Transverse colon (tissue), 4 donors: Measurements from ENCODE around the gene DGKE. TPM values are rescaled to one million over a fixed set of nuclear protein-coding genes. Genes with fewer than 3 reads are reported as not detected.

Experiments
- DNase-seq: peaks from one replicate; pipeline ENCODE4 v3.0.0-alpha.2; 2019
- H3K27ac ChIP-seq, 4 donors: fragments of 200-600 bp; sonication (generic); 2 replicates each; pipeline ENCODE4 v1.5.1; 2016 to 2018; ENCODE audit warnings: inconsistent platforms in 4 of 4
- H3K27me3 ChIP-seq: fragments of 200-600 bp; sonication (generic); 2 replicates; pipeline ENCODE4 v1.5.1; 2017; ENCODE audit warnings: inconsistent platforms
- H3K36me3 ChIP-seq, 4 donors: fragments of 200-600 bp; sonication (generic); 2 replicates each; pipeline ENCODE4 v1.5.1; 2017 to 2019; ENCODE audit warnings: inconsistent platforms in 4 of 4
- H3K4me1 ChIP-seq, 4 donors: fragments of 200-600 bp; sonication (generic); 2 replicates each; pipeline ENCODE4 v1.5.1; 2017 to 2020; ENCODE audit warnings: inconsistent platforms in 4 of 4
- H3K4me3 ChIP-seq, 4 donors: fragments of 200-600 bp; sonication (generic); 1 replicate in 1 of 4; 2 replicates in 3 of 4; pipeline versions ENCODE4 v1.5.1 to v1.6.1; 2017 to 2019; ENCODE audit warnings: inconsistent platforms in 4 of 4
- H3K9me3 ChIP-seq, 2 donors: fragments of 200-600 bp; sonication (generic); 2 replicates each; pipeline ENCODE4 v1.5.1; 2017 to 2019; ENCODE audit warnings: inconsistent platforms in 2 of 2
- CTCF ChIP-seq, 5 experiments: fragments of 200-600 bp in 3 of 5; fragments of 450-650 bp in 2 of 5; sonication (generic) in 3 of 5; IDR thresholded peaks; 1 replicate in 2 of 5; 2 replicates in 3 of 5; pipeline ENCODE4 v1.5.1; 2016 to 2017; ENCODE audit warnings: antibody characterized with exemption in 5 of 5, inconsistent platforms in 3 of 5, mild to moderate bottlenecking in 2 of 5, moderate library complexity in 1 of 5
- EP300 ChIP-seq: sonication (generic); formaldehyde crosslinking; IDR thresholded peaks from one replicate; pipeline ENCODE4 v1.6.1; 2017; ENCODE audit warnings: antibody characterized with exemption, low read depth
- POLR2A ChIP-seq: fragments of 450-650 bp; IDR thresholded peaks from one replicate; pipeline ENCODE4 v1.6.1; 2016; ENCODE audit warnings: antibody characterized with exemption, mild to moderate bottlenecking, moderate library complexity
- POLR2AphosphoS5 ChIP-seq, 3 donors: sonication (generic); formaldehyde crosslinking; IDR thresholded peaks; one replicate each; pipeline ENCODE4 v1.6.1; 2016; ENCODE audit warnings: antibody characterized with exemption in 3 of 3
- WGBS, 2 donors: methylation state at CpG; one replicate each; pipeline ENCODE4 v1.1.5; 2018; ENCODE audit warnings: low coverage in 1 of 2; 5-methylcytosine and 5-hydroxymethylcytosine counted together
- in situ Hi-C, 4 donors: fragments of 200-750 bp; cut with MboI; loops; one replicate each; pipeline versions ENCODE4 v1.15.0 to v1.15.1; 2017; ENCODE audit warnings: low sequenced_read_pairs in 3 of 4, low pct_ligation_motif_present in 1 of 4, low pct_unique_long_range_greater_than_20kb in 1 of 4
- intact Hi-C: fragments of 100-400 bp; cut with DNase I; formaldehyde crosslinking; loops from one replicate; pipeline ENCODE4 v1.15.1; 2023; ENCODE audit warnings: low total_unique reads
- total RNA-seq, 4 donors: library from RNA; depleted of rRNA; stranded (reverse); fragments of >200 nt; gene quantifications; one replicate each; pipeline ENCODE4 v1.1.0, GENCODE V29; 2016

Gene DGKE
- total RNA-seq, 4 donors from 2014 or later = 2.6 to 35.9 (median 11.4) TPM

DNA sequence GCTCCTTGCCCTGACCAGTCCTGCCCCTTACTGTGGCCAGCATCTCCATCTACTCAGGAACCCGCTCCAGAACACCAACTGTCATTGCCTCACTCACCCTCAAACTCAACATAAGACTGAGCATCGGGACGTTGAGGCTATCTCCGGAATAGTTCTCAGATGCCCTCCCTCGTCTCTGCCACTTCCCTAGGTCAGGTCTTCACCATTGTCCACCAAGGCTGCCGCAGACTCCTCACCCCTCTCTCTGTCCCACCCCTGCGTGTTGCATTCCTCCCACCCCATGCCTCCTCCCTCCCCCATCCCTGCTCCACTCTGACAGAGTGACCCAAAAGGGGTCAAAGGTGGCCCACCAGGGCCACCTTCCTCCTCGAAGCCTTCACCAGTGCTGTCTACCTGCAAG is 37.4 kb upstream of the DGKE start:
- TF ChIP-seq POLR2AphosphoS5 (IDR thresholded peaks at IDR 0.05) (no peak), EP300 (no peak), CTCF (IDR thresholded peaks at IDR 0.05) (no peak), POLR2A (no peak)
- no peaks in the 10 kb centered on the region for H3K36me3 ChIP-seq

DNA sequence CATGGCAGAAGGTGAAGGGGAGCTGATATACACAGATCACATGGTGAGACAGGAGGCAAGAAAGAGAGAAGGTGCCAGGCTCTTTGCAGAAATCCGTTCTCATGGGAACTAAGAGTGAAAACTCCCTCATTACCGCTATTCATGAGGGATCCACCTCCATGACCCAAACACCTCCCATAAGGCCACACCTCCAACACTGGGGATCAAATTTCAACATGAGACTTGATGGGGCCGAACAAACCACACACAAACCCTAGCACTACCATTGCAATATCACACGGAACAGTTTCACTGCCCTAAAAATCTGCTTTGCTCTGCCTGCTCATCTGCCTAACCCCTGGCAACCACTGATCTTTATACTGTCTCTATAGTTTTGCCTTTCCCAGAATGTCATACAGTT is 35.0 kb upstream of the DGKE start:
- in situ Hi-C loops = no loop called here
- no peaks in the 10 kb centered on the region for H3K9me3 ChIP-seq
- no peak overlapping the region for H3K4me3 ChIP-seq
- 78% methylated on average over 4 of the region's 4 CpGs; no CpG with 5 or more reads in 1 of the 2 donors for WGBS, 2 donors
- intact Hi-C loops = no loop called here
- H3K27ac ChIP-seq = no peak overlapping the region
- no peak for DNase-seq
- H3K4me1 ChIP-seq = peaks cover 0 to 2% (median 0%) of the 10 kb centered on the region in 4 donors
- no peaks in the 10 kb centered on the region for H3K36me3 ChIP-seq
- no peak for TF ChIP-seq CTCF (IDR thresholded peaks at IDR 0.05)
- no peak for TF ChIP-seq POLR2A
- TF ChIP-seq EP300 = no peak
- no peak for TF ChIP-seq POLR2AphosphoS5 (IDR thresholded peaks at IDR 0.05)
- H3K27me3 ChIP-seq = no peaks in the 10 kb centered on the region

More for the DNA sequence above, 37.4 kb upstream of the DGKE start:
- intact Hi-C loops = no loop called here
- Histone ChIP-seq H3K27me3 (no peaks in the 10 kb centered on the region), H3K4me3 (no peak overlapping the region), H3K9me3 (no peaks in the 10 kb centered on the region), H3K27ac (no peak overlapping the region), H3K4me1 (peaks cover 0 to 2% (median 0%) of the 10 kb centered on the region in 4 donors)
- 94% methylated on average over 8 of the region's 8 CpGs; no CpG with 5 or more reads in 1 of the 2 donors for WGBS, 2 donors
- no peak for DNase-seq
- in situ Hi-C loops = no loop called here

DNA sequence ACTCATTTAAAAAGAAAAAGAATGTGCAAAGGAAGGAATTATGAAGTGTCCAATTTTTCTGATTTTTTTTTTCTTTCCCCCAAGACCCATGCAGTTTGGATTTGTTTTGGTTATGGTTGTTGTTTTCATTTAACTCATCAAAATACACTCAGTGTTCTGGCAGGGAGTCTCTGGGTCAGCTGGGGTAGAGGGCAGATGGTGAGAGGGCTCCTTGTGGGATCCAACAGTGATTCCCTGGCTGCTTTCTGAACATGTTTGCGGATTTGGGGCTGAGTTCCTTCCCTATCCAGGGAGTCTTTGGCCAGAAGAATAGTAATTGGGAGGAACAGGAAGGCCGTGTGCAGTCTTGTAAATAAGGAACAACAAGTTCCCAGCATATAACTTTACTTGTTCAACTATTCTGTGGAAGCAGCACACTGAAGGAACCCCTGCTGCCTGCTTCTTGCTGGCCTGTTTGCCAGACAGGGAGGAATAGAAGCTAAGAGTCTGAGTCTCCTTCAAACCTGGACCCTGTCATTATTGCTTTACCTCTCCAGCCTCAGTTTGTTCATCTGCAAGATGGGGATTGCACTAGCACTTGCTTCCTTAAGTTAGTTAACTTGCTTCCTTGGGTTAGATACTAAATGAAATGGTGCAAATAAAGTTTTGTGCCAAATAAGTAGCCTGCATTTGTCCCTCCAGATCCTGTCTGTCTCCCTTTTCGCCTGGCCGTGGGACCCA is 32.3 kb upstream of the DGKE start:
- Histone ChIP-seq H3K36me3 (no peaks in the 10 kb centered on the region), H3K27ac (no peak overlapping the region), H3K4me1 (no peaks in the 10 kb centered on the region), H3K9me3 (no peaks in the 10 kb centered on the region), H3K4me3 (no peak overlapping the region), H3K27me3 (no peaks in the 10 kb centered on the region)
- 81 to 100% methylated on average over 2 to 4 of the region's 4 CpGs for WGBS, 2 donors
- TF ChIP-seq EP300 = no peak
- no peak for TF ChIP-seq POLR2AphosphoS5 (IDR thresholded peaks at IDR 0.05)
- no peak for TF ChIP-seq POLR2A
- TF ChIP-seq CTCF (IDR thresholded peaks at IDR 0.05) = no peak
- in situ Hi-C loops (loop anchor here in 1 of 4 donors (25.0 kb wide), 1 partner anchor 136 kb away; no protein-coding TSS in a partner anchor), intact Hi-C loops (no loop called here)
- DNase-seq = no peak

- TF ChIP-seq EP300 (no peak), CTCF (IDR thresholded peaks at IDR 0.05) (no peak), POLR2AphosphoS5 (IDR thresholded peaks at IDR 0.05) (no peak), POLR2A (no peak)
- Histone ChIP-seq H3K4me3 (no peak overlapping the region), H3K27me3 (no peaks in the 10 kb centered on the region), H3K36me3 (no peaks in the 10 kb centered on the region), H3K9me3 (no peaks in the 10 kb centered on the region), H3K27ac (no peak overlapping the region), H3K4me1 (no peaks in the 10 kb centered on the region)
- intact Hi-C loops (no loop called here), in situ Hi-C loops (loop anchor here in 1 of 4 donors (25.0 kb wide), 1 partner anchor 134 kb away; no protein-coding TSS in a partner anchor)
- WGBS, 2 donors = 72% methylated on average over 1 of the region's 1 CpG; no CpG with 5 or more reads in 1 of the 2 donors
- no peak for DNase-seq
Measured at GRCh38 chr17:56803071-56803470, 30.9 kb upstream of the DGKE start.
